Stimulated activated CD8-positive, alpha-beta memory T cell treated with anti-CD3 and anti-CD28 coated beads, Interleukin-7, amount 100 ng/mL, for 24 hours (primary cell): ENCODE results near the gene FOXE1.

Experiments
- DNase-seq: peaks from one replicate; pipeline ENCODE4 v3.0.0-alpha.2; 2020; ENCODE audit warnings: low read depth

Gene FOXE1

GRCh38 chr9:97848480-97849237, 4.4 kb upstream of the FOXE1 start:
- DNase-seq, result no peak

- no peak for DNase-seq
Observed at GRCh38 chr9:97849980-97850379, 3.0 kb upstream of the FOXE1 start.

DNA sequence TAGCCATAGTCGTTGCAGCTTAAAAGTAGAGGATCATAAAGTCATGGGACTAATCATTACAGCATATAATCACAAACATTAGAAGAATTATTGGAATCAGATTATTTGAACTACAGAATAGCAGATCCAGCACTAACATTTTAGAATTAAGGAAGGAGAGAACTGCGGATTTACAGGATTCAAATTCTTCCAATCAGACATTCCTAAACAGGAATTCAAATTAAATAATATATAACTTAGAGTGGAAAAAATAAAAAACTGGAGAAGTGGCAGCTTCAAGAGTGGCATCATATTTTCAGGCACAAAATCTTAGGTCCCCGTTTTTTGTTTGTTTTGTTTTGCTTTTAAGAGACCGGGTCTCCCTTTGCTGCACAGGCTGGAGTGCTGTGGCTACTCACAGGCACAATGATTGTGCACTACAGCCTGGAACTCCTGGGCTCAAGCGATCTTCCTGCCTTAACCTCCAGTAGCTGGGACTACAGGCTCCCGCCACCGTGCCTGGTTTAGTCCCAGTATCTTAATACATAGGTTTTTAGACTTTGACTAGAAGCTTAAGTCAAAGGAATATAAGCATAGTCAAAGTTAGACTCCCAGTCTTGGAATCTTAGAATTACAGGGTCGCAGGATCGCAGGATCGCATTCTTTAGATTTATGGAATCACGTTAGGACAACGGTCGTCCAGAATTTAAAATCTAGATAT, 2.1 kb upstream of the FOXE1 start:
- no peak for DNase-seq

DNA sequence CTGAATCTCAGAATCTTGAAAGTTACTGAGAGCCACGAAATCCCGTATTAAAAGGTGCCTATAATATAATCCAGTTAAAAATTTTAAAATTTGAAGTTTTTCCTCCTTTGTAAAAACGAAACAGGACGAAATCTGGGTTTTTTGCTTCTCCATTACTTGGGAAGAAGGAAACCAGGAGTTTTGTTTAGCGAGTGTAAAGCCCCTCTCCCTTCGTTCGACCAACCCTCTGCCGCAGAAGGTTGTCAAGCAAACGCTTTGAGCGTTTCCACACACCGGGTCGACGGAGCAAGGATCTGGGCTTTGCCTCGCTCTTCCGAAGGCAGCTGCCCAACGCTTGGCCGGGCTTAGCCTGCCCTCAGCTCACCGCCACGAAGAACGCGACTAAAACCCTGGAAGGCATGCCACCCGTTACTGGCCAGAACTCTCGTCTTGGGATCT, 1.6 kb upstream of the FOXE1 start:
- no peak for DNase-seq

GRCh38 chr9:97852001-97852398, 1.0 kb upstream of the FOXE1 start:
- DNase-seq, result no peak

DNA sequence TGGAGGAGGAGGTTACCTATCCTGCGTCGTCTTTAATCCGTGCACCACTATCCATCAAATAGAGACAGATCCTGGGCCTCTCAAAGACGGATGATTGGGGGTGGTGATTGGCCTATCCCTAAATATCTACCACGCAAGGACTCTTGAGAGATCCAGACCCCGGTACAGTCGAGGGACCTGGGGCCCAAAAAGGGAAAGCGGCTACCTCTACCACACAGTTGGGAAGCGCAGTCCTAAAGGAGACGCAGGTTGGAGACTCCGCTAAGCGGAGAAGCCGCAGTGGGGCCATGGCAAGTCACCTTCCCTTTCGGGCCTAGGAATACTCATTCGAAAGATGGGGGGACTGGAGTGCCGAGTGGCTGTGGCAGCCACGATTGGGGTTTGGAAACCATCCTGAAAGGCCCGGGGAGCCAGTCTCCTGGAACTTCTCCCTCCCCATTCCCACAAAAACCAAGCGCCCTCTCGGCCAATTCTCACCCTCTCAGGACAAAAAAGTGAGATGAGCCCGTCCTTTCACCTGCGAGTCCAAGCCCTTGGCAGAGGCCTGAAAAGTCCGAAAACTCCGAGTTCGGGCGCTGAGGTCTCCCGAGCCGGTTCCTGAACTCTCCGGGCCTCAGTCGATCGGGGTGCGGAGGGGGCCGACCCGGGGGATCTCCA, 499 bp upstream of the FOXE1 start:
- no peak for DNase-seq

GRCh38 chr9:97853844-97854695, 1.0 kb downstream of the FOXE1 start:
- peak; percentile 27 for DNase-seq

DNA sequence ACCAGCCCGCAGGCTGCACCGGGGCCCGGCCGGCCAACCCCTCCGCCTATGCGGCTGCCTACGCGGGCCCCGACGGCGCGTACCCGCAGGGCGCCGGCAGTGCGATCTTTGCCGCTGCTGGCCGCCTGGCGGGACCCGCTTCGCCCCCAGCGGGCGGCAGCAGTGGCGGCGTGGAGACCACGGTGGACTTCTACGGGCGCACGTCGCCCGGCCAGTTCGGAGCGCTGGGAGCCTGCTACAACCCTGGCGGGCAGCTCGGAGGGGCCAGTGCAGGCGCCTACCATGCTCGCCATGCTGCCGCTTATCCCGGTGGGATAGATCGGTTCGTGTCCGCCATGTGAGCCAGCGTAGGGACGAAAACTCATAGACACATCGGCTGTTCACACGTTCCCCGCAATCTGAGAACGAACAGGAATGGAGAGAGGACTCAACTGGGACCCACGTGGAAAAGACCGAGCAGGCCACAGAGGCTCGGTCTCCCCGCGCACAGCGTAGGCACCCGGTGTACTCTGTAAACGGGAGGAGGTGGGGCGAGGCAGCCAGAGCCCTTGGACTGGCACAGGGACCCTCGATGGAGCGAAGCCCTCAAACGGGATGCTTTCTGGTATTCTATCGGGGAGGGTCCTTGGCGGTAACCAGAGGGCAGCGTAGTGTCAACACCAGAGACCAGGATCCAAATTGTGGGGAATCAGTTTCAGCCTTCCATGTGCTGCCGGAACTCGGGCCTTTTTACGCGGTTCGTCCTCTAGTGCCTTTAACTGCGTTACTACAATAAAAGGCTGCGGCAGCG, 1.9 kb downstream of the FOXE1 start:
- DNase-seq, result no peak

DNA sequence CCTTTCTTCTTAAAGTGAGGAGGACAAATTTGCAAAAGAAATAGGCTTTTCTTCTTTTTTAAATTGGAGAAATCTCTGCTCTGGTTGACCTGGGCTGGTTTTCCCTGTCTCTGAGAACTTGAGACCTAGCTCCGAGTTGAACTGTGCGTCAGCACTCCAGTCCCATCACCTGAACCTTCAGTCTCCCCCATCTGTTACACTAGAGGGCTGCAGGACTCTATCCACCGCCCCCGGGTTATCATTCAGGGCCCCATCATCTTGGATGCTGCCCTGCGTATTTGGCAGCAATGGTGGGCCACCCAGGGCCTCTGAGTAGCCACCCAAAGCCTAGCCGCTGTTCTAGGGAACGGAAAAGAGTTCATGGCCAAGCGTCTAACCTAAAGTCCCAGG, 2.5 kb downstream of the FOXE1 start:
- no peak for DNase-seq

DNA sequence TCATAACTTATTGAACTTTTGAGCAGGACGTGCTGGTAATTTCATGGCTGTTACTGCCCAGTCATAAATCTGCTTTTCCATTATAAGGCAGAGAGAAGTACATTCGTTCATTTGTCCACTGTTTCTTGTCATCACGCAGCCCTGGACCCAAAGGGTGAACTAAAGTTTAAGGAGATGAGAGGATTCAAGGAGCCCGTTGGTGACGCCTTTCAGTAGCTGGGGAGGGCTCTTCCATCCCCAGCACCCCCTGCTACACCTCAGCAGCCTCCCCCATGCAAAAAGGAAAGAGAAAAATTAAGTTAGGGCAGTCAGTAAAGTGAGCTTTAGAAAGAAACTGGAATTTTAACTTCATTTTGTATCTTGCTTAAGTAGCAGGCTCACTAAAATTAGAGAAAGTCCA, 2.9 kb downstream of the FOXE1 start:
- DNase-seq, result no peak

GRCh38 chr9:97856857-97857605, 4.0 kb downstream of the FOXE1 start:
- DNase-seq, result no peak

- DNase-seq, result no peak
Observed at GRCh38 chr9:97857606-97858392, 4.8 kb downstream of the FOXE1 start.

- DNase-seq, result no peak
Observed at GRCh38 chr9:97858393-97858713, 5.3 kb downstream of the FOXE1 start.

- no peak for DNase-seq
Observed at GRCh38 chr9:97858826-97859225, 5.8 kb downstream of the FOXE1 start.

GRCh38 chr9:97859346-97859745, 6.3 kb downstream of the FOXE1 start:
- DNase-seq, result no peak

- DNase-seq, result no peak
Observed at GRCh38 chr9:97860451-97861147, 7.6 kb downstream of the FOXE1 start.

DNA sequence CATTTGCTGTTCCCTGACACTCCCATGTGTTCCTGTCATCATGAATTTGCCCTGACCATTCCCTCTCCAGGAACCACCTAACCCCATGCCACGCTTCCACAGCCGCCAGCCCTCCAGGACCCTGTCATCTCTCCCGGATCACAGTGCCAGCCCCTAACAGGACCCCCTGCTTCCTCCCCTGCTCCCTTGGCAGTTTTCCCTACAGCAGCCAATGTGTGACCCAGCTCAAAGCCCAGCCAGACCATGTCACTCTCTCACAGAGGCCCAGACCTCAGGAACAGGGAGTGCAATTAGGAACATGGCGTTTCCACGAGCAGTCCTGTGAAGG, 8.1 kb downstream of the FOXE1 start:
- no peak for DNase-seq

- no peak for DNase-seq
Observed at GRCh38 chr9:97863314-97863713, 10.3 kb downstream of the FOXE1 start.

DNA sequence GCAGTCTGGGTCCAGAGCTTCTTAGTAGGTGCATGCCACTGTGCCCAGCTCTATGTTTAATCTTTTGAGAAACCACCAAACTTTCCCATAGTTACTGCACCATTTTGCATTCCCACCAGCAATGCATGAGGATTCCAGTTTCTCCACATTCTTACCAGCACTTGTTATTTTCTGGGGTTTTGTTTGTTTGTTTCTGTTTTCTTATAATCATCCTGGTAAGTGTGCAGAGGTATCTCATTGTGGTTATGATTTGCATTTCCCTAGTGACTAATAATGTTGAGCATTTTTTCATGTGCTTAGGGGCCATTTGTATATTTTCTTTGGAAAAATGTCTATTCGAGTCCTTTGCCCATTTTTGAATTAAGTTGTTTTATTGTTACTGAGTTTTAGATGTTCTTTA, 11.4 kb downstream of the FOXE1 start:
- DNase-seq, result no peak

GRCh38 chr9:97866300-97866699, 13.3 kb downstream of the FOXE1 start:
- DNase-seq, result no peak
